GM23248 (cell line): ENCODE data around the gene GFM2.

Experiments
- EZH2 ChIP-seq: fragments of 200-600 bp; sonication (generic); IDR thresholded peaks from 2 replicates; pipeline ENCODE4 v1.6.1; 2018; ENCODE audit warnings: antibody characterized with exemption, mild to moderate bottlenecking; ENCODE audit not compliant: insufficient read depth, poor library complexity, severe bottlenecking
- EZH2phosphoT487 ChIP-seq: fragments of 200-600 bp; sonication (generic); IDR thresholded peaks from 2 replicates; pipeline ENCODE4 v1.6.1; 2018; ENCODE audit warnings: antibody characterized with exemption, moderate library complexity, mild to moderate bottlenecking, low read depth; ENCODE audit not compliant: insufficient read depth

- TF ChIP-seq EZH2 (no peak), EZH2phosphoT487 (no peak)
These were observed 73.7 kb downstream of the GFM2 start for GRCh38 chr5:74693191-74693590.
